GM10266 (cell line): ENCODE data around the gene TMIE.
A peak's percentile ranks its signal among the peaks of the same experiment; 100 is the strongest.

ENCODE experiments used
- DNase-seq: peaks from one replicate; pipeline ENCODE4 v3.0.0; 2012; ENCODE audit errors: extremely low spot score
- TF ChIP-seq, protein P1 (sequence below): IDR thresholded peaks from 2 replicates; pipeline ENCODE4 v1.5.1; 2012; ENCODE audit warnings: mild to moderate bottlenecking, low read depth; ENCODE audit not compliant: control insufficient read depth, insufficient read depth; ENCODE audit errors: missing control alignments

The TMIE gene

DNA sequence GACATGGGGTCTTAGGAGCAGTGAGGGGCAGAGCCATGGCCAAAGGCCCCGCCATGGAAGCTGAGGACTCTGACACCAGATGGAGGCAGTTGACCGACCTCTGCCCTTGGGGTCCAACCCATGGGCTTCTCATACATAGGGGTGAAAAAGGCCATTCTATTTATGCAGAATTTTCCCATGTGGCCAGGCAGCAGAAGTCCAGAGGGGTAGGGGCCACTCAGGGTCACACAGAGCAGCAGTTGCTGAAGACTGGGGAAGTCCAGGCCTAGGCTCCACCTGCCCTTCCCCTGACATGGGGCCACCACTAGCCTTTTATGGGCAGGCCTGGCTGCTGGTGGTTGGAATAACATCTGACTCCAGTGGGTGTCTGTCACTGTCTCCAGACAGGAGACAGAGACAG, 10.1 kb downstream of the TMIE start:
- no peak for DNase-seq
- TF ChIP-seq, protein P1, sequence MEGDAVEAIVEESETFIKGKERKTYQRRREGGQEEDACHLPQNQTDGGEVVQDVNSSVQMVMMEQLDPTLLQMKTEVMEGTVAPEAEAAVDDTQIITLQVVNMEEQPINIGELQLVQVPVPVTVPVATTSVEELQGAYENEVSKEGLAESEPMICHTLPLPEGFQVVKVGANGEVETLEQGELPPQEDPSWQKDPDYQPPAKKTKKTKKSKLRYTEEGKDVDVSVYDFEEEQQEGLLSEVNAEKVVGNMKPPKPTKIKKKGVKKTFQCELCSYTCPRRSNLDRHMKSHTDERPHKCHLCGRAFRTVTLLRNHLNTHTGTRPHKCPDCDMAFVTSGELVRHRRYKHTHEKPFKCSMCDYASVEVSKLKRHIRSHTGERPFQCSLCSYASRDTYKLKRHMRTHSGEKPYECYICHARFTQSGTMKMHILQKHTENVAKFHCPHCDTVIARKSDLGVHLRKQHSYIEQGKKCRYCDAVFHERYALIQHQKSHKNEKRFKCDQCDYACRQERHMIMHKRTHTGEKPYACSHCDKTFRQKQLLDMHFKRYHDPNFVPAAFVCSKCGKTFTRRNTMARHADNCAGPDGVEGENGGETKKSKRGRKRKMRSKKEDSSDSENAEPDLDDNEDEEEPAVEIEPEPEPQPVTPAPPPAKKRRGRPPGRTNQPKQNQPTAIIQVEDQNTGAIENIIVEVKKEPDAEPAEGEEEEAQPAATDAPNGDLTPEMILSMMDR, result no peak

DNA sequence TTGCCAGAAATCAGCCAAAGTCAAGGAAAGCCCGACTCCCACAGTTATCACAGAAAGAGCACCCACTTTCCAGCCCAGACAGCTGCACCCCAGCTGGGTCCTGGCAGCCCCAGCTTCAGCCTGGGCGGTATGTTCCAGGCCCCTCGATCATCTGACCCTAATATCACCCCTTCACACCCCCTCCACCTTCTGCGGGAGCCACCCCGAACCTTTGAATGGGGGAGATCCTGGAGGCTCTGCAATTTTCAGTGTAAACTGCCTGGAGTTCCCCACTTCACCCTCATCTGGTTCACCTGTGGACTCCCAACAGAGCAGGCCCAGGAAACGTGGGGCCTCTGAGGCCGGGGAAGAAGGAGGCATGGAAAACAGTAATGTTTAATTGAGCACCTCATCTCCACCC, 10.6 kb downstream of the TMIE start:
- DNase-seq, result no peak
- TF ChIP-seq, protein P1, result no peak

DNA sequence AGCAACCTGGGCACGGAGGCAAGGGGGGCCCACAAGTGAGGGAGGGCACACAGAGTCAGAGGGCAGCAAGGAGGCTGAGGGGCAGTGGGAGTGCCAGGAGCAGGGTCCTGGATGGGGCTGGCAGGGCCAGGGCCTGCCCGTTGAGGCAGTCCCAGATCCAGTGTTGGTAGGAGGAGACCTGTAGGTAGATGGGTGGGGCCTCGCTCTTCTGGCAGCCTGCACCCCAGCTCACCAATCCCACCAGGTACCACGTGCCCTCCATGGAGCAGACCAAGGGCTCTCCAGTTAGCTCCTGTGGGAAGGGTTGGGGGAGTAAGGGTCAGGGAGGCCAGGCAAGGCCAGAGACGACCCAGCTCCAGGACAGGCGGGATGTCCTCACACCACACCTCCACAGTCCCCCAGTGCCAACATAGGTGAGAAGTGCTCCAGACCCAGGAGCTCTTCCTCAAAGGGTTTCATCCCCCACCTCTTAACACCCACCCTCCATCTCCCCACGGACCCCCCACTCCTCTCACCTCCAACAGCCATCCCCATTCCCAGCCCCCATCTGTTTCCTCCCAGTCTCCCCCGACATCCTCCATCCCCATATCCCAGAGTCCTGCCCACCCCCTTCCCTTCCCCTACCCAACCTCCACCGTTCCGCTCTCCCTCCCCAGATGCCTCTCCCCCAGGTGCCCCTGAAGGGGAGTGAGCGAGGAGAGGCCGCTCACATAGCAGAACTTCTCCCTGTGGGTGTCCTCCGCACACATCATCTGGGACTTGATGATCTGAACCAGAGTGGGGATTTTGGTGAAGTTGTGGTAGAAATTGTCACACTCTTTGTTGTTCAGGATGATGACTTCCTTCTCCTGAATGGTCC, 11.2 kb downstream of the TMIE start:
- DNase-seq, result no peak
- TF ChIP-seq, protein P1, result no peak

DNA sequence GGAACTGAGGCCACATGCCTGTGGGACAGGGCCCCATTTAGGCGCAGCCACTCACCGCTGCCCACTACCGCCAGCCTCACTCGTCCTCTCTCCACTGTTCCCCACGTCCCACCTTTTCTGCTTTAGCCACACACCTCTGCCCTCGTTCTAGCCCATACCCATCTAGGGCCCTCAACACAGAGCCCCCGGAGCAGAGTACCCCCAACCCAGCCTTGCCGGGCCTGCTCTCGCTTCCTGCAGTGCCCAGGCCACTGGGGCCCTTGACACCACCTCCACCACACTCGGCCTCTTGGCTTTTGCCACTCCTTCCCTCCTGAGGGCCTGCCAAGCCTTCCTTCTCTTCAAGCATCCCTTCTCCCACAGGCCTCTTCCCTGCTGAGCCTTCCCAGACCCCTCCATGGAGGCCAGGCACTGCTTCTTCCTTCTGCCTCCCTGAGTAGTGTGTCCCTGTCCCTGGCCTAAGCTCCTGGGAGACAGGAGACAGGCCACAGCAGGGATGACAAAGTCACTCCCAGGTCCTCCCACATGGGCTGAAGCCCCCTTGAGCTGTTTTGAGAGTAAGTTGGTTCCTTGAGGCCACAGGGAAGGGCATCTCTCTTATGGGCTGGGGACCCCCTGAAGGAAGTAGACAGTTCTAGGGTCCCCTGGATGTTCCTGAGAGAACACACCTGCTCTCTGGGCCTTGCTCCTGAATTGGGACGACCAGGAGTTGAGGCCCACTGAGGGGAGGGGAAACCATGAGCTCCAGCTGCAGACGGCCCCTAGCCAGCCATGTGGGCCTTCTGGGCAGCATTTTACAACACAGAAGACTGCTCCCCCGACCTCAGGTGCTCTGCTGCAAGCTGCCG, 12.1 kb downstream of the TMIE start:
- TF ChIP-seq, protein P1, result no peak
- no peak for DNase-seq

DNA sequence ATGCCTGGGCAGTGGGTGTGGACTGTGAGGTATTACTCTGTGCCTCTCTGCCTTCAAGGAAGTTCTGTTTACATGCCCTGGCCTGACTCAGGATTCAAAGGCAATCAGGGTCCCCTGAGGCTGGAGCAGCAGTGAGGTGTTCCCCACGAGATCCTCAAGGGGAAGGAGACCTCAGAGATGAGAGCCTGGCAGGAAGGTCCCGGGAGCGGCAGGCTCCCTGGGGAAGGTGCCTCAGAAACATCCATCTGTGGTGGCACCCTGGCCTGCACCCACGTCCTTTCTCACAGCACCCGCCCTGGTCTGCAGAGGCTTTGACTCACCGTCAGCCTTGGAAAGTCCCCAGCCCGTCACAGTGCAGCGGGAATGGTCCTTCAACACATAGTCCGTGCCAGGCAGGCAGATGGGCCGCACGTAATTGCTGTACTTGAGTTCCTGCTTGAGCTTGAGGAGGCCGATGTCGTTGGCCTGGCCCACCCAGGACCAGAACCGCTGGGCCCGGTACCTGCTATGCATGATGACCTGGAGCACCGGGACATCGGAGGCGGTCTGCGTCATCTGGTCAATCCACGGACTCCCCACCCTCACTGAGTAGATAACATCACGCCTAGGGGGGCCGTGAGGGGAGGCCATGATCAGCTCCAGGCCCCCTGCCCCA, 12.8 kb downstream of the TMIE start:
- TF ChIP-seq, protein P1, result no peak
- DNase-seq, result peak; percentile 72

DNA sequence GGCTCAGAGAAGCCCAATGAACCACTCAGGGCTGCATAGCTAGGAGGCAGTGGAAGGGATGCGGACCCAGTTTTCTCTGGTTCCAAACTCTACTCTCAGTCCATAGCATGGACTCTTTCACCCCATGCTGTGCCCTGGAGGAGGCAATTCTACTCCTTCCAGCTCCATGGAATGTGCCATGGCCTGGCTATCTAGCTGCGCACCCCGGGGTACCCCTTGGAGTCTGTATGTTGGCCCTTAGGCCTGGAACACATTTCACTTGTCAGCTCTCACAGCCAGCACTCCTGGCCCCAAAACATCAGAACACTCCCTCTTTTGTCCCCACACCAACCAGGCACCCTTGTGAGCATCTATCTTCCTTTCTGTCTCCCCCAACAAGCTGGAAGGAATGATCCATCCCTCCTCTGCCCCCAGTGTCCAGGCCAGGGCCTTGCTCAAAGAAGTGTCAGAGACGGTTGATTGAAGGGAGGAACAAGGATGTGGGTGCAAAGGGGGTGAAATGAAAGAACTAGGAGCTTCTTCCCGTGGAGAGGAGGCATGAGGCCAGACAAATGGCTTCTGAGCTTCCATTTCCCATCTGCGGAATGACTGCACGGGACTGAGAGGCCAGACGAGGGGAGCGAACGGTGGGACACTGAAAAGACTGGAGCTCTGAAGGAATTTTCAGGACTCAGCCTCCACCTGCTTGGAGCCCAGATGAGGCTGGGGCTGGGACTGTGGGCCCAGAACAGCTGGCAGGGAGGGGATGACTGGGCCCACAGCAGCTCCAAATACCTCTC, 13.7 kb downstream of the TMIE start:
- peak; percentile 18 for DNase-seq
- TF ChIP-seq, protein P1, result no peak
